ENCODE data around the gene CENPT.

- TF ChIP-seq CTCF (conservative IDR thresholded peaks at IDR 0.05; ENCODE audit: low read length) (peak; percentile 71), EZH2phosphoT487 (IDR thresholded peaks at IDR 0.05; ENCODE audit: borderline replicate concordance, low read depth, low read length) (no peak)
Measured at GRCh38 chr16:67865318-67865717, 17.8 kb upstream of the CENPT start.
